Medulla oblongata (tissue), 1 donor: ENCODE results near the gene PTPDC1.
A peak's percentile ranks its signal among the peaks of the same experiment; 100 is the strongest.
"Not testable (repeated sequence)": the region's sequence is repeated elsewhere in the genome, so short reads cannot be mapped to it uniquely, and the experiment has no call there.

Experiments
- DNase-seq: peaks from one replicate; pipeline ENCODE4 v3.0.0-alpha.2; 2015; ENCODE audit errors: extremely low spot score

Gene PTPDC1

DNA sequence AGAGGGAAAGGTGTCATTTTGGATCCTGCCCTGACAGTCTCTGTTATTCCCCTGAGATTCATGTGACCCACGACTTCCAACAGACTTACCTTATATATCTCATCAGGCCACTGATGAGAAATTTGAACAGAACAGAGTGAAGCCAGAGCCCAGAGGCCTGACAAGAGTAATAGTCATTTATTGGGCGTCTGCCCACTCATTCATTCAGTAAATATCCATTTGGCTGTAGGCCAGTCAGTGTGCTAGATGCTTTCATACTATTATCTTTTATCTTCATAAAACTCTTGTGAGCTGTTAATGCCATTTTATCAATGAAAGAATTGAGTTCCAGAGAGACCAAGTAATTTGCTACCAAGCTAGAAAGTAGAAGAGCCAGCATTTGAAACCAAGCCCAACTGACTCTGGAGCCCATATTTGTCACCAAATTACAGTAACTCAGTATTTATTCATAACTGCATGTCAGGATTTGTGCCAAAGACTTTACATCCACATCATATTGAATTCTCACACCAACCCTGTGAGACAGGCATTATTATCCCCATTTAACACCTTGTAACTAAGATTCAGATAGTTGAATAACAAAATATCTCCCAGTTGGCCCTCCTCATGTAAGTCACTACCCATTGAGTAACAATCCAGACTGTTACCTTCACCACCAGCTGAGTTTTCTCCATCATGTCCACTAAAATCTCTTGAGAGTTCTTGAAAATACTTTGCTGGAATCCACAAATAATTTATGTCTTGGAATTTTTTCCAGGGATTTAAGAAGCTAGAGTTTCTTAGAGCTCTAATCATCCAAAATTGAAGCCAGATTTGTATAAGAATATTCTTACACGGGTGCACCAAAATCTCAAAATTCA is 2.5 kb downstream of the PTPDC1 start:
- DNase-seq = peak; percentile 27

GRCh38 chr9:94094219-94095145 is 10.2 kb downstream of the PTPDC1 start:
- not testable (repeated sequence) for DNase-seq

DNA sequence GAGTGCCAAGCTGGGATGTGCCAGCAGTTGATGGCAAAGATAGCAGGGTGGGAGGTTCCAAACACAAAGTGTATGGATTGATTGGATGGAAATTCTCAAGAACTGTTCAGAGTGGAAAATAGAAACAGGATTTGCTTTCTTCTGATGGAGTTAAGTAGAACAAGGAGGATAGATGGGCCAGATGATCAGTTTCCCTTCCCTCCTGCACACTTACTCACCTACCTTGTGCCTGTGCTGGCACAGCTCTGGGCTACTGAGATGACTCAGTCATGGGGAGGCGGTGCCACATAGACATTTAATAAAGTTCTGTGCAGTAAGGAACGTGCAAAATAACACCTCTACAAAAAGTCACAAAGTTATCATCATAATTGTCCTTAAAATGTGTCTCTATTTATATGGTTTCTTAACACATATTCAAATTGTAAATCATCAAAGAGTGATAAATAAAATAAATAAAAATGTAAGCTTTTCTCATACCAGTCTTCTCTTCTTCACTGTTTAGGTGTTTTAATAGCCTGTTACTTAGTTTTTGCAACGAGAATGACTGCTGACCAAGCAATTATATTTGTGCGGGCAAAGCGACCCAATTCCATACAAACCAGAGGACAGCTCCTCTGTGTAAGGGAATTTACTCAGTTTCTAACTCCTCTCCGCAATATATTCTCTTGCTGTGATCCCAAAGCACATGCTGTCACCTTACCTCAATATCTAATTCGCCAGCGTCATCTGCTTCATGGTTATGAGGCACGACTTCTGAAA is 12.7 kb downstream of the PTPDC1 start:
- no peak for DNase-seq

DNA sequence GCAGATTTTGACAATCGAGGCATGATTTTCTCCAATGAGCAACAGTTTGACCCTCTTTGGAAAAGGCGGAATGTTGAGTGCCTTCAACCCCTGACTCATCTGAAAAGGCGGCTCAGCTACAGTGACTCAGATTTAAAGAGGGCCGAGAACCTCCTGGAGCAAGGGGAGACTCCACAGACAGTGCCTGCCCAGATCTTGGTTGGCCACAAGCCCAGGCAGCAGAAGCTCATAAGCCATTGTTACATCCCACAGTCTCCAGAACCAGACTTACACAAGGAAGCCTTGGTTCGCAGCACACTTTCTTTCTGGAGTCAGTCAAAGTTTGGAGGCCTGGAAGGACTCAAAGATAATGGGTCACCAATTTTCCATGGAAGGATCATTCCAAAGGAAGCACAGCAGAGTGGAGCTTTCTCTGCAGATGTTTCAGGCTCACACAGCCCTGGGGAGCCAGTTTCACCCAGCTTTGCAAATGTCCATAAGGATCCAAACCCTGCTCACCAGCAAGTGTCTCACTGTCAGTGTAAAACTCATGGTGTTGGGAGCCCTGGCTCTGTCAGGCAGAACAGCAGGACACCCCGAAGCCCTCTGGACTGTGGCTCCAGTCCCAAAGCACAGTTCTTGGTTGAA is 13.6 kb downstream of the PTPDC1 start:
- no peak for DNase-seq

GRCh38 chr9:94100152-94100879 is 16.1 kb downstream of the PTPDC1 start:
- no peak for DNase-seq

- DNase-seq = no peak
These were observed 17.0 kb downstream of the PTPDC1 start for GRCh38 chr9:94101162-94101853.

DNA sequence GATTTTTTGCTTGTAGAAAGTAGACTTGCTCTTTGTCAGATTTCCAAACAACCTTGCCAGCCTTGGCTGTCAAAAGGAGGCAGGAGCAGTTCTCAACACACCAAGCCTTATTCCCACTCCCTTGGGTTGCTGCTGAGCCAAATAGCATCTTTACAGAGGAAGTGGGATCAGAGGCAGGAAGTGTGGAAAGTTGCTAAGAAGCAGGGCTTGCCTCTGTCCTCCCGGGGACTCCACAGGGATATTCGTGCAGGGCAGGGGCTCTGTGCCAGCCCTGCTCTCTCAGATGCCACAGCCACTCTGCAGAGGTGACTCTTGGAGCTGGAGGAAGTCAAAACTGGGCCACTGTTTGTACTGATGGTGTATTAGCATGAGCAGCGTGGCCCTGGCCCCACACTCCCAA is 24.3 kb downstream of the PTPDC1 start:
- DNase-seq = peak; percentile 59

DNA sequence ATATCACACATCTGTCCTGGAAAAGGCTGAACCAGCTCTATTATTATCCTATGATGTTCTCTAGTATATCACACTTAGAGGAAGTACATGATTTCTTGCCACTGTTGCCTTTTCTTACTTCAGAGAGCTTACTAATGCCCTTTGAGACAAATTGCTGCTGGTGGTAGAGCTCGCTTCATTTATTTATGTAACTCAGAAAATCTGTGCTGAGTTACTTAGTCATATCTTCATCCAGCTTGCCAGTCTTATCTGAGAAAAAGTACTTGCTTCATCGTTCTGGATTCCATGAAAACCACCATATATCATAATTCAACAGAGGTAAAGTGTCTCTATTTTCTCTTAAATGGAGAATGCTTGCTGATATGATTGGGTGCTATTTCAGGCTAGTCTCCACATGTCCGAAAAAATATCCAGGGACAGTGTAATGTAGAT is 26.6 kb downstream of the PTPDC1 start:
- no peak for DNase-seq

DNA sequence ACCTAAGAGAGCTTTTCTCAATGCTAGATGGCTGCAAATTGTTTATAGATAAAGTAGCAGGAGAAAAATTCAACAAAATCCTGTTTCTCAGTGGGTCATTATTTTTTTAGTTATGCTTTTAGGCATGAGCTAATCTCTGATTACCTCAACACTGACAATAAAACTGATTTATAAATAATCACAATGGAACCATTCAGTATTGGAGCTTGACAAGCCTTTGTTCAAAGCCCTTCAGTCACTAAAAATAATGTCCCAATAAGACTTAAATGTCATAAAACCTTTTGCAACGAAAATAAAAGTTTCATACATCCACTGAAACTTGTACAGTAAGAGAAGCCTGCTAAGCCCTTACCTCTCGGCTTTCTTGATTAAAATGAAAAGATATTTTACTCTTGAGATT is 27.2 kb downstream of the PTPDC1 start:
- peak; percentile 33 for DNase-seq

DNA sequence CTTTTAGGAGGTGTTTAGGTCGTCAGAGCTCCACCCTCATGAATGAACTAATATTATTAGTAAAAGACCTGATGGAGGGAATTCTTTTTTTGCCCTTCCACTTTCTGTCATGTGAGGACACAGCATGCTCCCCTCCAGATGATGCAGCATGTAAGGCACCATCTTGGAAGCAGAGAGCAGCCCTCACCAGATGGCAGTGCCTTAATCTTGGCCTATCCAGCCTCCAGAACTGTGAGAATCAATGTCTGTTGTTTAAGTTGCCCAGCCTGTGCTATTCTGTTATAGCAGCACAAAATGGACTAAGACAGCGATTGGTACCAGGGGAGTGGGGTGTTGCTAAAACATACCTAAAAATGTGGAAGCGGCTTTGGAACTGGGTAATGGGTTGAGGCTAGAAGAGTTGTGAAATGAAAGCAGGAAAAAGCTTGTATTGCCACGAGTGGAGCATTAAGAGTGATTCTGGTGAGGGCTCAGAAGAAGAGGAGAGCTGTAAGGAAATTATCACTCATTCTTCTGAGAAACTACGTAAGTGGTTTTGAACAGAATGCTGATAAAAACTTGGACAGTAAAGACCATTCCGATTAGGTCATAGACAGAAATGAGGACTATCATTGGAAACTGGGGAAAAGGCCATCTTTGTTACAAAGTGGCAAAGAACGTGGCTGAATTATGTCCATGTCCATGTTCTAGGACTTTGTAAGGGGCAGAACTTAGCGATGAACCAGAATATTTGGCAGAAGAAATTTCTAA is 28.6 kb downstream of the PTPDC1 start:
- DNase-seq = no peak

- not testable (repeated sequence) for DNase-seq
These were observed 35.8 kb downstream of the PTPDC1 start for GRCh38 chr9:94120088-94120487.

GRCh38 chr9:94120854-94121376 is 36.7 kb downstream of the PTPDC1 start:
- DNase-seq = no peak

DNA sequence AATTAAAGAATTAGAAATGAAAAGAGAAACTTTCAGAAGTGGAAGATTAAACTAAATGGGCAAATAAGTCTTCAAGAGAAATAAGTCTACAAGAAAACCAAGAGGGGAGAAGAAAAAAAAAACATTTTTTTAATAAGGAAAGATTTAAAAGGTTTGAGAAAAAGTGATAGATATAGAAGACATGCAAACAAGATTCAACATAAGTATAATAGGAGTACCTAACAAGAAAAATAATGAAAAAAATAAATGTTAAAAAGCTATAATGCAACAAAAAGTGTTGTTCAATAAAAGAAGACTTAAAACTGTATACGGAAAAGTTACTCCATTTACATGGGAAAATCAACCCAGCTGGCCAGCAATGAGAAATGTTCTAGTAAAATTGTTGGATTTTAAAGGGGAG is 42.6 kb downstream of the PTPDC1 start:
- DNase-seq = no peak

- no peak for DNase-seq
These were observed 43.5 kb downstream of the PTPDC1 start for GRCh38 chr9:94127806-94128205.

- DNase-seq = no peak
These were observed 44.3 kb downstream of the PTPDC1 start for GRCh38 chr9:94128580-94128979.

DNA sequence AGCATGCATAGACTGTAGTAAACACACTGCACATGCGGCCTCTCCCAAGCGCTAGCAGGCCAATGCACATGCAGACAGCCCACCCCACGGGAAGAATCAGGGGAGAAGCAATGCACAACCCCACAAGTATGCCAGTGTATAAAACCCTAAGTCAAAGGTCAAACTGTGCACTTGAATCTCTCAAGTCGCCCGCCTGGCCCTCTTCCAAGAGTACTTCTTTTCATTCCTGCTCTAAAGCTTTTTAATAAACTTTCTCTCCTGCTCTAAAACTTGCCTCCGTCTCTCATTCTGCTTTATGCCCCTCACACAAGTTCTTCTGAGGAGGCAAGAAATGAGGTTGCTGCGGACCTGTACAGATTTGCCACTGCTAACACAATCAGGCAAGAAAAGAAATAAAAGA is 50.4 kb downstream of the PTPDC1 start:
- DNase-seq = no peak

- peak; percentile 12 for DNase-seq
These were observed 51.0 kb downstream of the PTPDC1 start for GRCh38 chr9:94135222-94135621.

DNA sequence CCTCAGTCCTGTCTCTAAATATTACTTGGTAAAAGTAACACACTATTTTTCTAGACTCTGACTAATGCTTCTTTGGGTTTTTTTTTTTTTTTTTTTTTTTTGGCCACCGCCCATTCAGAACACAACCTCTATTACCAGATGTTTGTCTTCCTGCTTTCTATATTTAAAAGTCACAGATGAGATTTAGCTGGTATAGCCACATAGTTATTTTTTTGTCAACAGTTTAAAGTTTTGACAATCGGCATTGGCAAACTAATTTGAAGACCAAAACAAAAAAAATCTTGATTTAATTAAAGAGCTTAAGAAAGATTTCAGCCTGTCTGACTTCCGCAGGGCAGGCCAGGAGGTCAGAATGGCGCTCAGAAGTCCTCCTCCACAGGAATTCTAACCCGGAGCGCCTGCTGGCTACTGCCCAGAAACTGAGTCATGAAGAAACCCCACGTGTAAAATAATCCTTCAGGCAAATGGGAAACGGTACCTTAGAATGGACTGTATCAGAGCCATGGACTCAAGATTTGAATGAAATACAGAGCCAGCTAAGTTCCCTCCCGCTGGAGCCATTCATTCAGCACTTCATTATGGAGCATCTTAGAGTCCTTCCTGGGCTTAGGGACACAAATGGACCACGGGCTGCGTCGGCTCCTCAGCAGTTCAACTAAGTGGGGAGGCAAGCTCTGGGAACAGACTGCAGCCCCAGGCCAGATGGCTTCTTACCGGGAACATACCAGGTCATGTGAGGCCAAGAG is 55.6 kb downstream of the PTPDC1 start:
- DNase-seq = peak; percentile 20
